ENCODE measurements around the gene SPEN. TPM values are rescaled to one million over a fixed set of nuclear protein-coding genes. Genes with fewer than 3 reads are reported as not detected.

The SPEN gene
- total and polyA plus RNA-seq, 9 of the 15 experiments (the other 6 are each of a cell fraction or from before 2014, with no cell fraction given): 5.7 to 87.5 (median 27.2) TPM

- TF ChIP-seq CREB3 (tag; conservative IDR thresholded peaks at IDR 0.05; ENCODE audit: low read depth): 0 out of 2 replicates have a peak, but pooled peaks have one; percentile 14
These were observed 105.8 kb downstream of the SPEN start (continued) for GRCh38 chr1:15953294-15953771.

- BruUV-seq (replicated peaks): no TSS peak
- FAIRE-seq (no peak), ATAC-seq (no peak), DNase-seq (ENCODE audit: extremely low read depth in 1 of 4, low spot score in 3 of 4) (peak in 1 of 4 experiments; percentile 42)
- Histone ChIP-seq H3K9me3 (replicated peaks; ENCODE audit: control insufficient read depth, insufficient read depth, low read depth, low read length) (no peaks in the 10 kb centered on the region), H3K9ac (ENCODE audit: insufficient read depth in 1 of 2, low read depth in 2 of 2, low read length in 2 of 2) (peak overlapping the region; percentile 81 to 89), H3K27ac (ENCODE audit: extremely low read depth, low read depth, low read length) (peak overlapping the region; percentile 97), H3K79me2 (ENCODE audit: control insufficient read depth, insufficient read depth, low read length) (peaks cover 86% of the 10 kb centered on the region), H4K20me1 (replicated peaks; ENCODE audit: control insufficient read depth, insufficient read depth, low read length) (peaks cover 1% of the 10 kb centered on the region; the same call in 1 of the 2 replicates), H3K27me3 (ENCODE audit: control insufficient read depth in 2 of 2, insufficient read depth in 2 of 2, low read length in 2 of 2) (no peaks in the 10 kb centered on the region), H2AFZ (ENCODE audit: low read depth, low read length) (no peak overlapping the region), H3K9me1 (ENCODE audit: control insufficient read depth, insufficient read depth, low read length) (peaks cover 8% of the 10 kb centered on the region), H3K4me1 (replicated peaks in 1 of 2; ENCODE audit: control insufficient read depth in 2 of 2, insufficient read depth in 2 of 2, low read length in 2 of 2) (peaks cover 61 to 62% of the 10 kb centered on the region in 2 experiments), H3K36me3 (ENCODE audit: control insufficient read depth, insufficient read depth, low read length) (peaks cover 22% of the 10 kb centered on the region; the same call in 2 of the 3 replicates), H3K4me3 (no peak overlapping the region), H3K4me2 (ENCODE audit: insufficient read depth, low read length) (peak overlapping the region; percentile 47)
- CTCF ChIA-PET (ENCODE audit: low intra/inter-chr PET ratio): interaction anchor here (0.6 to 1.2 kb wide), 2 partner anchors 119 to 162 kb away, joined by 3 to 4 read pairs; no protein-coding TSS in a partner anchor
- in situ Hi-C loops (cut with MboI): no loop called here
- WGBS (ENCODE audit: insufficient coverage, low coverage, missing lambda C conversion rate): 35% methylated on average over 1 of the region's 1 CpG
- intact Hi-C loops (cut with micrococcal nuclease): loop anchor here (2.0 to 5.0 kb wide), 3 partner anchors 38 to 151 kb away; no protein-coding TSS in a partner anchor
- POLR2A ChIA-PET: interaction anchor here (0.6 to 1.2 kb wide), 2 partner anchors 104 to 130 kb away, joined by 3 read pairs; no protein-coding TSS in a partner anchor
- TF ChIP-seq CREB3L1 (IDR thresholded peaks at IDR 0.05; ENCODE audit: borderline replicate concordance, low read depth) (no peak), PCBP1 (IDR thresholded peaks at IDR 0.05; ENCODE audit: low read depth, low read length, poor library complexity, severe bottlenecking) (no peak), FOXA3 (CRISPR knock-in tag; conservative IDR thresholded peaks at IDR 0.05 in 1 of 2, IDR thresholded peaks at IDR 0.05 in 1 of 2) (no peak), CREB3 (tag; conservative IDR thresholded peaks at IDR 0.05; ENCODE audit: low read depth) (no peak), SREBF1 (IDR thresholded peaks at IDR 0.05; ENCODE audit: borderline replicate concordance, low read depth, low read length) (no peak), RFX7 (CRISPR knock-in tag; IDR thresholded peaks at IDR 0.05) (no peak), PTRF (tag; IDR thresholded peaks at IDR 0.05) (no peak)
- TF ChIP-seq, protein P1, sequence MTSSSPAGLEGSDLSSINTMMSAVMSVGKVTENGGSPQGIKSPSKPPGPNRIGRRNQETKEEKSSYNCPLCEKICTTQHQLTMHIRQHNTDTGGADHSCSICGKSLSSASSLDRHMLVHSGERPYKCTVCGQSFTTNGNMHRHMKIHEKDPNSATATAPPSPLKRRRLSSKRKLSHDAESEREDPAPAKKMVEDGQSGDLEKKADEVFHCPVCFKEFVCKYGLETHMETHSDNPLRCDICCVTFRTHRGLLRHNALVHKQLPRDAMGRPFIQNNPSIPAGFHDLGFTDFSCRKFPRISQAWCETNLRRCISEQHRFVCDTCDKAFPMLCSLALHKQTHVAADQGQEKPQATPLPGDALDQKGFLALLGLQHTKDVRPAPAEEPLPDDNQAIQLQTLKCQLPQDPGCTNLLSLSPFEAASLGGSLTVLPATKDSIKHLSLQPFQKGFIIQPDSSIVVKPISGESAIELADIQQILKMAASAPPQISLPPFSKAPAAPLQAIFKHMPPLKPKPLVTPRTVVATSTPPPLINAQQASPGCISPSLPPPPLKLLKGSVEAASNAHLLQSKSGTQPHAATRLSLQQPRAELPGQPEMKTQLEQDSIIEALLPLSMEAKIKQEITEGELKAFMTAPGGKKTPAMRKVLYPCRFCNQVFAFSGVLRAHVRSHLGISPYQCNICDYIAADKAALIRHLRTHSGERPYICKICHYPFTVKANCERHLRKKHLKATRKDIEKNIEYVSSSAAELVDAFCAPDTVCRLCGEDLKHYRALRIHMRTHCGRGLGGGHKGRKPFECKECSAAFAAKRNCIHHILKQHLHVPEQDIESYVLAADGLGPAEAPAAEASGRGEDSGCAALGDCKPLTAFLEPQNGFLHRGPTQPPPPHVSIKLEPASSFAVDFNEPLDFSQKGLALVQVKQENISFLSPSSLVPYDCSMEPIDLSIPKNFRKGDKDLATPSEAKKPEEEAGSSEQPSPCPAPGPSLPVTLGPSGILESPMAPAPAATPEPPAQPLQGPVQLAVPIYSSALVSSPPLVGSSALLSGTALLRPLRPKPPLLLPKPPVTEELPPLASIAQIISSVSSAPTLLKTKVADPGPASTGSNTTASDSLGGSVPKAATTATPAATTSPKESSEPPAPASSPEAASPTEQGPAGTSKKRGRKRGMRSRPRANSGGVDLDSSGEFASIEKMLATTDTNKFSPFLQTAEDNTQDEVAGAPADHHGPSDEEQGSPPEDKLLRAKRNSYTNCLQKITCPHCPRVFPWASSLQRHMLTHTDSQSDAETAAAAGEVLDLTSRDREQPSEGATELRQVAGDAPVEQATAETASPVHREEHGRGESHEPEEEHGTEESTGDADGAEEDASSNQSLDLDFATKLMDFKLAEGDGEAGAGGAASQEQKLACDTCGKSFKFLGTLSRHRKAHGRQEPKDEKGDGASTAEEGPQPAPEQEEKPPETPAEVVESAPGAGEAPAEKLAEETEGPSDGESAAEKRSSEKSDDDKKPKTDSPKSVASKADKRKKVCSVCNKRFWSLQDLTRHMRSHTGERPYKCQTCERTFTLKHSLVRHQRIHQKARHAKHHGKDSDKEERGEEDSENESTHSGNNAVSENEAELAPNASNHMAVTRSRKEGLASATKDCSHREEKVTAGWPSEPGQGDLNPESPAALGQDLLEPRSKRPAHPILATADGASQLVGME (CRISPR knock-in tag; IDR thresholded peaks at IDR 0.05): no peak
These were observed 106.3 kb downstream of the SPEN start for GRCh38 chr1:15953791-15954241.

Measured in K562 (cell line).